Kasumi-1 (cell line): ENCODE data around the gene IGSF9B.

Experiments
- DNase-seq, 2 experiments: peaks; one replicate each; lab custom pipeline; 2025; lab: John Stamatoyannopoulos, UW

The IGSF9B gene

DNA sequence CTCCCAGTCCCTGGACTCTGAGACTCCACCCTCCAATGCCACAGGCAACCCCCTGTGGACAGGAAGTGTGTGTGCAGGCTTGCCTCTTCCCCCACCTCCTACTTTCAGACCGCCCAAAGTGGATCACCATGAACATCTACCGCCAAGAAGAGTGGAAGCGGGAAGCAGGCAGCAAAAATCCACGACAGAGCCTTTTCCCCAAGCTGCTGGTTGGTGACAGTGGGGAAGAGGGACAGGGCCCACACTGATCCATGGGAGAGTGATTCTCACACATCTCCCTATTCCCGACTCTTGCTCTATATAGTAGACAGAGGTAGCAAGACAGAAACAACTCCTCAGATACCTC lies 58.0 kb downstream of the IGSF9B start:
- DNase-seq, result no peak

DNA sequence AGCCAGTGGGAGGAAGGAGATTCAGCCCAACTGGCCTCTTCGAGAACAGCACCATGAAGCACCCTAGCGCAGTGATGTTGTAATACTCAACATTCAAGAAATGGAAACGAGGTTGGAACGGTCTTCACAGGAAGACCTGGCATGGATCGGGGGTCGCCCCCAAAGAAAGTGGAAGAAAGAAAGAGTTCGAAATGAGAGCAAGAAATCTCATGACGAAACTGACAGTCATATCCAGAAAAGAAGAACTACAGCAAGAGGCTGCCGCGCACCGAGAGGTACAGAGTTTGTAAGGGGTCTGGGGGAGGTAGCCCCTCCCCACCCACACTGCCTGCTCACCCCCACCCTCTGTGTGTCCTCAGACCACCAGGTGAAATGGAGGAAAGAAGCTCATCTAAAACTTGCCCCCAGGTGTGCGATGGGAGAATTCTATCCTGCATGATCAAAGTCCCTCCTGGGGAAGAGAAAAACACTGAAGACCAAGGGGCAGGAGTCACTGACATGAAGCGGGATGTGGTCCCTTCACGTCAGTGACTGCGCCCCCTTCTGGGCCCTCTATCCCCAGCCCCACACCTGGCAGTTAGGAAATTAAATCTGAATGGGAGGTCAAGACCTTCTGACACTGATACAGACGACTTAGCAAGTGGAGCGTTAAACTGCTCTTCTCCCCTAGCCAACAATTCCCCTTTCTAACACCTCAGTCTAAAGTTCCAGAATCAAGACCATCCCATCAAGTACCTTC lies 58.6 kb downstream of the IGSF9B start:
- DNase-seq, result no peak

DNA sequence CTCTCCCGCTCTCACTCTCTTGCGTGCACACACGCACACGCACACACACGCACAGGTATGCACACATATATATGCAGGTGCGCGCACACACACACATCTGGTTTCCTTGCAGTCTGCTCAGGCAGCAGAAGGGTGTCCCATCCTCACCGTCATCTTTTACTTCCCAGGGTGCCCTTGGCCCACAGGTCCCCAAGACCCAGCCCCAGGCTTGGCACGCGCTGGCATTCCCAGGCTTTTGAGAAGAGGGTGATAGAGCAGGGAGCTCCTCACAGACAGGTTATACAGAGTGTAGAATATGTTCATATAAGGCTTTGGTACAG lies 59.5 kb downstream of the IGSF9B start:
- no peak for DNase-seq

DNA sequence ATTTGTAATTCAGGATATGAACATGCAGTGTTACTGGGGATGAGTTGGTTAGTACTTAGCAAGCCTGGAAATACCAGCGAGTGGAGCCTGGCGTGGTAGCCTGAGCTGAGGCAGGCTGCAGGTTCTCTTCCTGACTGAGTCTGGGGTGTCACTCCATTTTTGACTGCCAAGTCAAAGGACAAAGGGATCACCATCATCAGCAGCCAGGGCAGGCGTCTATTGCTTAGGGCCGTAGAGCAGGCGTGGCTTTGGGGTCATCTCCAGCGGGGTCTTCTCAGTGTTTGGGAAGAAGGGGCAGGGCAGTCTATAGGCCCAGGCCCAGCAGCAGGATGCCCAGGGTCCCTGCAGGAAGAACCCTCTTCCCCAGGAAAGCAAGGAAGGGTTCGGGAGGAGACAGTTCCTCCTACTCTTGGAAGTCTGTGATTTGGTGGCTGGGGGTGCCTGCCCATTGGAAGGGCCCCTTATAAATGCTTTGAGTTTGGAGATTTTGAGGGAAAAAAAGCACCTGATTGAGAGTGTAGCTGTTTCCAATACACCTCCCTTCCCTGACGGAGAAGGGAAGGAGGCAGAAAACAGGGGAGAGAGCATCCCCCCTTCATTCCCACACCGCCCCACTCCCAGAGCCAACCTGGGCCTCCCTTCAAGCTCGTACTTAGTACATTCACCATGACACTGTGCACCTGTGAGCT lies 60.0 kb downstream of the IGSF9B start:
- DNase-seq, result no peak

DNA sequence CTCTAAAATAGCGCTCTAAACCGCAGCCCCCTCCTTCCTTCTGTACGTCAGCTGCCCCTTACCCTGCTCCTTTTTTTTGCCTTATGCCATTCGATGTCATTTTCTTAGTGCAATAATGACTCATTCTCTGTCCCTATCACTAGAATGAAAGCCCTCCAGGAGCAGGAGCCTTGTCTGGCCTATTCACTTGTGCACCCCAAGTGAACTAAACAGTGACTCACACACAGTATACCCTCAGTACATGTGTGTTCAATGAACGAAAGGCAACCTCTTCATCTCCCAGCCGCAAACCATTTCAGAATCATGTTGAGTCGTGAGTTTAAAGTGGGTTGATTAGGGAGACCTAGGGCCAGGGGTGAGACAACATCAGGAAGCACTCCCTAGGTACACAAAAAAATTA lies 60.7 kb downstream of the IGSF9B start:
- no peak for DNase-seq

DNA sequence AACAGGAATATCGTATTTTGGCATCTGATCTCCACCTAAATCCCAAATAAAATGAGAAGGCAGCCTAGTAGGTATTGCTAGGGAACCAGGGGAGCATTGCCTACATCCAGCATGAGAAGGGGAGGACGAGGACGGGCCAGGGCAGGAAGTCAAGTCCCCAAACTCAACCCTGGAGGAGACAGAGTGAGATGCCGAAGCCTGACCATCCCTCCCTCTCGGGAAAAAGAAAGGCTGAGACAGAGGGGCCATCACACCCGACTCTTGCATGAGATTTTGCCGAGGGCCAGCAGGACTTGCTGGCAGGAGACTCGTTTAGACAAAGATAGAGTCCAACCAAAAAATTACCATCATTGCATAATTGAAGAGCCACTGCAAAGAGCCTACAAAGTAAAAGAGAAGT lies 61.2 kb downstream of the IGSF9B start:
- DNase-seq, result no peak

DNA sequence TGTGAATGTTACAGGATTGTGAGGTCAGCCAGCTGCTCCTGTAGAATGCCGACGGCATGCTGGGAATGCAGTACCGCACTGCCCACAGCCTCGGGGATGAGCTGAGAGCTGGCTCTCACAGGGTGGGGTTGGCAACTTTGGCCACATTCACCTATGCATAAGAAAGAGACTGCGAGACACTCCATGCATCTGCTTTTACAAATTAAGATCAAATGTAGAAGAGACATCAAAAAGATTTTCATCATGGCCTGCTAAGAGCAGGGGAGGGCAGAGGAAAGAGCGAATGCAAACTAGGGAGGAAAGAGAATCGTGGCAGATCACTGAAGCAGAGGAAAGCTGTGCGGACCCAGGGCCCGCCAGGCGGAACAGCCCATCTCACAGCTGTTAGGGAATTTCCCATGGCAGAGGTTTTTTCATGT lies 61.7 kb downstream of the IGSF9B start:
- no peak for DNase-seq

DNA sequence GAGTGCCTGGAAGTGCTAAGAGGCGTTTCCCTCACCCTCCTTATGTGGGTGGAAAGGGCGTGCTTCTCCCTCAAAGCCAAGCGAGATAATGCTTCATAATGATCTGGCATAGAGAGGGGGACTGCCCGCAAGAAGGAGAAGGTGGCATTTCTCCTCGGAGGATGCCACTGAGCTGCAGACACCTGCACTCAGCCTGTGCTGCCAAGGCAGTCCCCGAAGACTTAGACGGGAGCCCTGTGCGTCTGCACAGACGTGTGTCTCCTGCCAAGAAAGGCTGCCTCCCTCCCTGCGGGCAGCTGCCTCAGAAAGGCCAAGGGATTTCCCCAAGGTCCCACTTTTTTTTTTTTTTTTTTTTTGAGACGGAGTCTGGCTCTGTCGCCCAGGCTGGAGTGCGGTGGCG lies 63.4 kb downstream of the IGSF9B start:
- no peak for DNase-seq

DNA sequence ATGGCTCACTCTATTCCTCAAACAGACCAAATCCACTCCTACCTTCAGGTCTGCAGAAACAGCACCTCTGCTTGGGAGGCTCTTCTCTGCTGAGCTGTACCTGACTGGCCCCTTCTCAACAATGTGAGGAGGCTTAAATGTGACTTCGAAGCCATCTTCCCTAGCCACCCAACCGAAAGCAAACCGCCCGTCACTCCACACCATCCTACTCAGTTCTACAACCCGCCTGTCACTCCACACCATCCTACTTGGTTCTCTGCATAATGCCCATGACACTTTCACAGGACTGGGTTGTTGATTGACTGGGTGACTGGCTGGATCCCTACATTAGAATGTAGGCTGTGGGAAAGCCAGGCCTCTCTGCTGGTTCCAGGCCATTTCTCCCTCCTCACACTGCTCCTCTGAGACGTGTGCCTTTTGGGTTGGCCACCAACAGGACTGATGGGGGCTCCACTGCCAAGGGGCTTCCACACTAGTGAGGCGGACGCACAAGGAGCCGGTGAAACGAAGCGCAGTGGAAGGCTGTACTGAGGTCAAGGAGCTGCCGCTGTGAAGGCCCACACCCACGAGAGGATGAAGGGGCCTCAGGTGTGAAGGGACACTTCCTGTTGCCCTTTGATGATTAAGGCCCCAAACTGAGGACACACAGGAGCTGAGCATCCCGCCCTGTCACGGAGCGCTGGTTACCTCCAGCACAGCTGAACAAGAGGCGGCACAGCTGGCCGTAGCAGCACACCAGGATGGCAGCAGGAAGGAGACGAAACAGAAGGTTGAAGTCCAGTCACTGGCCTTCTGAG lies 64.0 kb downstream of the IGSF9B start:
- DNase-seq, result no peak

DNA sequence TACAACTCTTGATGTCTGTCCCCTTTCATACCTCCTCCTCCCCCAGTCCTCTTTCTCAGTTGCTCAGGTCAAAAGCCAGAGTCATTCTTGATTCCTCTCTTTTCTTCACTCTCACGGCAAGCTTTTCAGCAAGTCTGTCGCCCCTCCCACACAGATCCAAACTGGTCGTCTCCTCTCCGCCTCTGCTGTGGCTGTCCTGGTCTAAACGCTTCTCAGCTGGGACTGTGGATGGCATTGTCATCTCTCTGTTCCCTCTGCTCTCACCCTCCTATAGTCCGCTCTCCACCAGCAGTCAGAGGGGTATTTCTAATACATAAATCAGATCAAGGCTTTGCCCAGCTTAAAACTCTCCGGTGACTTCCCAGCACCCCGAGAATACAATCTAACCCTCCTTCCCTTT lies 64.6 kb downstream of the IGSF9B start:
- DNase-seq, result no peak

DNA sequence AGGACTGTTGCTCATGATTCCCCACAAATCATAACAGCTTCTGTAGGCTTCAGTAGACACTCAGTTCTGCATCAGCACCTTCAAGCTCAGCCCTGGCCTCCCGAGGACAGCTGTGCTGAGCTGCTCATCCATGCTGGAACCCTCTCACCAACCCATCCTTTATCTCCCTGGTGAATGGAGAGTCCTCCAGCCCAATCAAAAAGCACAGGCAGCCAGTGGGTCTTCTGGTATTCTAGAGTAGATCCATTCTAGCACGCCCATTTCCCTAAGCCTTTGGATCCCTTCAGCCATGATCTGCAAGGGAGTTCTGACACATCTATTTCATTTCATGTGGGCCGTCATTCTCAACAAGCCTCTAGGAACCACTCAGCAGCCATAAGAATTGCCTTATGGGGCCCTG lies 66.9 kb downstream of the IGSF9B start:
- DNase-seq, result no peak

DNA sequence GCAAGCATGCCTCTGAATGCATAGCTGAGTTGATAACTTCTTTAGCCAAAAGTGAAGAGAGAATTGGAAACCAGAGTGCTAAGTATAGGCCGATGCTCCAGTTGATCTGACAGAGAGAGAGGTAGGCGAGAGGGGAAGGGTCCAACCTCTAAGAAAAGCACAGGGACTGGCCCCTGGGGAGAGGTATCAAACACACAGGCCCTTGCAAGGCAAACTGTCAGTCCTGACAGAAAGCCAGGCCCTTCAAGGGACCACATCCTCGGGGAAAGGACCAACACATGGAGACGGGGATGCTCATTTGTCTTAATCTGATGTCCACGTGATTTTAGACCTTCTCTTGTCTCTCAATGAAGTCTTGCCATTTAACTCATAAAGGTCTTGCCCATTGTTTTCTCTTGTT lies 67.6 kb downstream of the IGSF9B start:
- no peak for DNase-seq

DNA sequence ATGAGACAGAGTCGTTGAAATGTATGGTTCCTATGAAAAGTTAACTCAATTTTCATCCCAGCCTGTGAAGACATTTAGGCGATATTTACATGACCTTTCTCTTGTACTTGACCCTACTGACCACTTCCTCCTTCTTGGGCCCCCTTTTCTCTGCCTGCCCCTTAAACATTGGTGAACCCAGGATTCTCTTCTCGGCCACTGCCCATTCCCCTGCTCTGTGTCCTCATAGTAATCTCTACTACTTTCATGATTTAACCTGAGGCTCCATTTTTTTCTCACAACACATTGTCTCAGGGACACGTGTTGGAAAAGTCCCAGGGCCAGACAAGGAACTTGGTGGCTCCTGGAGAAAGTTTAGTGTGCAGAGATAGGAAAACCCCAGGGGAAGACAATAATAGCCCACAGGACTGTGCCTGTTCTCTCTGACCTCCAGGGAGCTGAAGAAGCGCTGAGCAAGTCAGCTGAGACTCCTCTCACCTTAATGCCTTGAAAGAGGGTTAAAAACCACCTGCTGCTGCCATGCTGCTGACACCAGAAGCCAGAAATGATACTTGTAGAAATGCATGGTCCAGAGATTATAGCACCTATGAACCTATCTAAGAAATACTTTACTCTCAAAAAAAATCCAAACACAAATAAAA lies 69.0 kb downstream of the IGSF9B start:
- no peak for DNase-seq

DNA sequence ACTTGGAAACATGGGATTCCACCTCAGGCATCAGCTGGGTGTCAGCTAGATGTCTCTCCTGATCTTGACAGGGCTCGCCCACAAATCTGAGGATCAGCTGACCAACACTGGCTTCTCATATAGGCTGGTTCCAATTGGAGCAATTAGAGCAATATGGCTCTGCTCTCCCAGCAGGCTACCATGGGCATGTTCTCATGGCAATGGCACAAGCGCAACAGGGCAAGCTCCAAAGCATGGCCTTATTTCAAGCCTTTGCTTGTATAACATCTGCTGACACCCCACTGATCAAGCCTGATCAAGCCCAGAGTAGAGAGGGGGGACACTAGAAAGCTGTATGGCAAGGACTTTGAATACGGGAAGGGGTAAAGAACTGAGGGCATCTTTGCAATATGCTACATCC lies 70.7 kb downstream of the IGSF9B start:
- DNase-seq, result no peak

DNA sequence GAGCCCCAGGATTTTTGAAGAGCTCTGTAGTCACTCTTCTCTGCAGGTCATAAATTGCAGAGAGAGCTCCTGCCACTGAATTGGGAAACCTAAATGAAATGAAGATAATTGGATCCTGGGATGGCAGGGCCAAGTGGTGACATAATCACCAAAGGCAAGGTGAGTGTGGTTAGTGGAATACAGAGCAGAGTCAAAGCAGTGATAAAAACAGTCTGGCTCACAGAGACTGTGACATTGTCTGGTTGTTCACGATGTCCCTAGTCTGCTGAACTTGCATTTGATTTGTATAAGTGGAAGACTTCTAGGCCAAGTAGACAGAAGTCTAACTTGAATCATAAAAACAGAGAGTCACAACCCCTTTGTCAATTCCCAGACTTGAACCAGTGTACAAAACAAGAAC lies 84.6 kb downstream of the IGSF9B start:
- no peak for DNase-seq

DNA sequence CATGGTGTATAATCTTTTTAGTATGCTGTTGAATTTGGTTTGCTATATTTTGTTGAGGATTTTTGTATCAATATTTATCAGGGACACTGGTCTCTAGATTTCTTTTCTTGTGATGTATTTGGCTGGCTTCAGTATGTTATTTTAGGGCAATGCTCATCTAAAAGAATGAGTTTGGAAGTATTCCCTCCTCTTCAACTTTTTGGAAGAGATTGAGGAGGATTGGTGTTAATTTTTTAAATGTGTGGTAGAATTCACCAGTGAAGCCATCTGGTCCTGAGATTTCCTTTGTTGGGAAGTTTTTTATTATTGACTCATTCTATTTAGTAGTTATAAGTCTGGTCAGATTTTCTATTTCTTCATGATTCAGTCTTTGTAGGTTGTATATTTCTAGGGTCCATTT lies 89.3 kb downstream of the IGSF9B start:
- no peak for DNase-seq

DNA sequence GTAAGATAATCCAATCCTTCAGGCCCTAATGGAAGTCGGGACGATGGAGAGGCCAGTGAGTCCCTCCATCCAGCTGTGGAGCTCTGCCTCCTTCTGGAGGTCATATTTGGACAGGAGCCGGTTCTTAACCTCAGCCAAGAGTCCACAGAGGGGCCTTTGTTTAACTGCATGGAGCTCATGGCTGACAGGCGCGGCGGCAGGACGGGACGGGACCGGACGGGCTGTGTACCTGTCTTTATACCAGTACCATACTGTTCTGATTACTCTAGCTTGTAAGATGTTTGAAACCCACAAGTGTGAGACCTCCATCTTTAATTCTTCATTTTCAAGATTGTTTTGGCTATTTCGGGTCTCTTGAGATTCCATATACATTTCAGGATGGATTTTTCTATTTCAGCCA lies 91.3 kb downstream of the IGSF9B start:
- no peak for DNase-seq

DNA sequence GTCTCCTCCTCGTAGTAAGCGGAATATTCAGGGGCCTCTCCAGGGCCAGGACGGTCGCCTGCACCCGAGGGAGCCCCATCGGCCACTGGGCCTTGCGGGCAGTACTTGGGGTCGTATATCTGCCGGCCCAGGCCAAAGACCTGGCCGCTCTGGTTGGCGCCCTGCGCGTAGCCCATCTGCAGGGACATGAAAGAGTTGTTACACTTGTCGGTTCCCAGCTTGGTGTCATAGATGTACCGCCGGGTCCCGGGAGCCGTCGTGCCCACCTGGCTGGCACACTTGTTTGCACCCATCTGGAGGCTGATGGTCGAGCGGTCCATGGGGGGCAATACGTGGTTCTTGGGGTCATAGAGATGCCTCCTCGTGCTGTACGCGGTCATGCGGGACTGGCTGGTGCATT lies 92.0 kb downstream of the IGSF9B start:
- no peak for DNase-seq

DNA sequence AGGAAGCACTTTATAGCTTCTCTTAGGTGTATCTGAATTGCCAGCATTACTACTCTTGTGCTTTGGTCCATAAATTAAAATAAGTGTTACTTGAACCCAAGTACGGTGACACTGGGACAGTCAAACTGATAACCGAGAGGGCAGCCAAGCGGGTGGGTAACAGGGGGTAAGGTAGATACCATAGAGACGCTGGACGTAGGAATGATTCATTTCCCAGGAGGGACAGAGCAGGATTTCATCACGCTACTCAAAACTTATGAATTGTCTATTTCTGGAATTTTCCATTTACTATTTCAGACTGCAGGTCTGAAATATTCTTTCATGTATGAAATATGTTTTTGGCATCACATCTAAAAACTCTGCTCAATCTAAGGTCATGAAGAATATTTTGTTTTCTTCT lies 96.6 kb downstream of the IGSF9B start:
- no peak for DNase-seq
